GM18868 (cell line): ENCODE results near the gene CCN6.
A peak's percentile ranks its signal among the peaks of the same experiment; 100 is the strongest.

Source experiments
- ATAC-seq: cut with Tn5 transposase; IDR thresholded peaks from one replicate; pipeline ENCODE4 v1.9.1; 2021; ENCODE audit warnings: mild to moderate bottlenecking, moderate library complexity; ENCODE audit not compliant: unreplicated experiment

Gene CCN6

GRCh38 chr6:112054001-112054400, at the start of gene CCN6:
Gene CCN6, plus strand, starts transcription at chr6:112054104. Its CDS starts 254 bp downstream, at chr6:112054358.
- ATAC-seq: no peak

GRCh38 chr6:112004201-112005012, 49.5 kb upstream of the CCN6 start:
- ATAC-seq: no peak

- no peak for ATAC-seq
These were observed 48.9 kb upstream of the CCN6 start for GRCh38 chr6:112005013-112005371.

- ATAC-seq: no peak
These were observed 46.6 kb upstream of the CCN6 start for GRCh38 chr6:112007254-112007653.

- ATAC-seq: no peak
These were observed 46.1 kb upstream of the CCN6 start for GRCh38 chr6:112007805-112008204.

- no peak for ATAC-seq
These were observed 45.4 kb upstream of the CCN6 start for GRCh38 chr6:112008482-112008881.

GRCh38 chr6:112010328-112010727, 43.6 kb upstream of the CCN6 start:
- no peak for ATAC-seq

- ATAC-seq: no peak
These were observed 40.9 kb upstream of the CCN6 start for GRCh38 chr6:112013051-112013450.

- ATAC-seq: no peak
These were observed 39.4 kb upstream of the CCN6 start for GRCh38 chr6:112014483-112014882.

GRCh38 chr6:112015725-112016124, 38.2 kb upstream of the CCN6 start:
- ATAC-seq: no peak

GRCh38 chr6:112016320-112016719, 37.6 kb upstream of the CCN6 start:
- ATAC-seq: no peak

GRCh38 chr6:112017169-112017568, 36.7 kb upstream of the CCN6 start:
- no peak for ATAC-seq

- no peak for ATAC-seq
These were observed 36.0 kb upstream of the CCN6 start for GRCh38 chr6:112017760-112018537.

- ATAC-seq: no peak
These were observed 35.1 kb upstream of the CCN6 start for GRCh38 chr6:112018619-112019416.

GRCh38 chr6:112019589-112019988, 34.3 kb upstream of the CCN6 start:
- no peak for ATAC-seq

- ATAC-seq: no peak
These were observed 32.1 kb upstream of the CCN6 start for GRCh38 chr6:112021691-112022310.

- ATAC-seq: no peak
These were observed 31.2 kb upstream of the CCN6 start for GRCh38 chr6:112022749-112023148.

- ATAC-seq: no peak
These were observed 29.4 kb upstream of the CCN6 start for GRCh38 chr6:112024464-112024863.

- ATAC-seq: no peak
These were observed 27.0 kb upstream of the CCN6 start for GRCh38 chr6:112026933-112027332.

- ATAC-seq: peak; percentile 71
These were observed 25.8 kb upstream of the CCN6 start for GRCh38 chr6:112027942-112028674.
